OCI-LY3 (cell line): ENCODE data around the gene SLC19A1.

ENCODE experiments used
- H2AFZ ChIP-seq: fragments of 200-600, 300-600 bp; shearing (Covaris generic); 2 replicates; pipeline ENCODE4 v1.6.0; 2014; ENCODE audit warnings: antibody characterized with exemption, low read depth, low read length
- H3K27ac ChIP-seq: fragments of 200-600, 300-600 bp; sonication (generic); 2 replicates; pipeline ENCODE4 v1.5.1; 2014; ENCODE audit warnings: mild to moderate bottlenecking, low read length, moderate library complexity, mixed read lengths
- H3K27me3 ChIP-seq: fragments of 200-600, 300-600 bp; sonication (generic); 2 replicates; pipeline ENCODE4 v1.6.1; 2014; ENCODE audit warnings: low read depth, low read length, mixed read lengths
- H3K36me3 ChIP-seq: fragments of 200-600, 300-600 bp; sonication (generic); replicated peaks from 2 replicates; pipeline ENCODE3; 2014; ENCODE audit warnings: low read depth, low read length, mixed read lengths
- H3K4me1 ChIP-seq: fragments of 300-600, 200-600 bp; sonication (generic); 2 replicates; pipeline ENCODE4 v1.6.1; 2014; ENCODE audit warnings: low read length, mixed read lengths
- H3K4me2 ChIP-seq: fragments of 200-600, 300-600 bp; sonication (generic); 2 replicates; pipeline ENCODE4 v1.6.1; 2014; ENCODE audit warnings: low read length, mixed read lengths
- H3K4me3 ChIP-seq: fragments of 300-600, 200-600 bp; sonication (generic); 2 replicates; pipeline ENCODE4 v1.5.1; 2014; ENCODE audit warnings: antibody characterized with exemption, mild to moderate bottlenecking, low read length, moderate library complexity
- H3K79me2 ChIP-seq: fragments of 300-600, 200-600 bp; shearing (Covaris generic); 2 replicates; pipeline ENCODE4 v1.6.1; 2014; ENCODE audit warnings: mild to moderate bottlenecking, low read length, mixed read lengths
- H3K9ac ChIP-seq: fragments of 300-600, 200-600 bp; shearing (Covaris generic); 2 replicates; pipeline ENCODE4 v1.6.0; 2014; ENCODE audit warnings: mild to moderate bottlenecking, low read length, moderate library complexity
- H3K9me3 ChIP-seq: fragments of 200-600, 300-600 bp; shearing (Covaris generic); 2 replicates; pipeline ENCODE4 v1.6.1; 2014; ENCODE audit warnings: low read length, mixed read lengths; ENCODE audit not compliant: insufficient read depth
- H4K20me1 ChIP-seq: fragments of 200-600, 300-600 bp; sonication (generic); 2 replicates; pipeline ENCODE4 v1.6.1; 2016; ENCODE audit warnings: low read length, mixed read lengths; ENCODE audit not compliant: insufficient read depth
- CTCF ChIP-seq: fragments of 200-600, 300-600 bp; sonication (generic); IDR thresholded peaks from 2 replicates; pipeline ENCODE4 v1.5.1; 2014; ENCODE audit warnings: antibody characterized with exemption, low read length, low read depth
- EZH2phosphoT487 ChIP-seq: fragments of 200-600 bp; shearing (Covaris generic); IDR thresholded peaks from 2 replicates; pipeline ENCODE4 v1.6.1; 2018; ENCODE audit warnings: antibody characterized with exemption, mixed run types, low read depth

Gene SLC19A1

GRCh38 chr21:45541221-45542039, 810 bp downstream of the SLC19A1 start:
- Histone ChIP-seq H3K4me3 (peak overlapping the region; percentile 87), H3K27ac (peak overlapping the region; percentile 44), H3K4me1 (peaks cover 13% of the 10 kb centered on the region), H2AFZ (no peak overlapping the region; the same call in 1 of the 2 replicates), H3K9ac (peak overlapping the region; percentile 79), H3K4me2 (peak overlapping the region; percentile 76), H3K36me3 (peaks cover 2% of the 10 kb centered on the region), H3K79me2 (peaks cover 49% of the 10 kb centered on the region), H3K27me3 (no peaks in the 10 kb centered on the region), H3K9me3 (no peaks in the 10 kb centered on the region), H4K20me1 (peaks cover 7% of the 10 kb centered on the region; the same call in 1 of the 2 replicates)
- TF ChIP-seq EZH2phosphoT487 (no peak), CTCF (no peak)

GRCh38 chr21:45540601-45540970, 1.7 kb downstream of the SLC19A1 start:
- TF ChIP-seq EZH2phosphoT487 = no peak
- no peak for TF ChIP-seq CTCF
- H3K36me3 ChIP-seq = peaks cover 2% of the 10 kb centered on the region
- no peak overlapping the region for H3K27ac ChIP-seq
- no peaks in the 10 kb centered on the region for H3K9me3 ChIP-seq
- H3K79me2 ChIP-seq = peaks cover 56% of the 10 kb centered on the region
- H4K20me1 ChIP-seq = peaks cover 7% of the 10 kb centered on the region; the same call in 1 of the 2 replicates
- peaks cover 13% of the 10 kb centered on the region for H3K4me1 ChIP-seq
- peak overlapping the region; percentile 79 for H3K9ac ChIP-seq
- no peak overlapping the region for H2AFZ ChIP-seq
- no peaks in the 10 kb centered on the region for H3K27me3 ChIP-seq
- peak overlapping the region; percentile 76 for H3K4me2 ChIP-seq
- H3K4me3 ChIP-seq = peak overlapping the region; percentile 87

GRCh38 chr21:45539796-45540600, 2.2 kb downstream of the SLC19A1 start:
- peaks cover 7% of the 10 kb centered on the region; the same call in 1 of the 2 replicates for H4K20me1 ChIP-seq
- H3K4me3 ChIP-seq = peak overlapping the region; percentile 87
- H3K4me2 ChIP-seq = peak overlapping the region; percentile 76

More at GRCh38 chr21:45539796-45540600, 2.2 kb downstream of the SLC19A1 start:
- Histone ChIP-seq H3K27ac (no peak overlapping the region), H3K27me3 (no peaks in the 10 kb centered on the region), H3K36me3 (peaks cover 2% of the 10 kb centered on the region), H2AFZ (no peak overlapping the region), H3K9ac (no peak overlapping the region), H3K79me2 (peaks cover 61% of the 10 kb centered on the region), H3K9me3 (no peaks in the 10 kb centered on the region), H3K4me1 (peaks cover 13% of the 10 kb centered on the region)
- no peak for TF ChIP-seq EZH2phosphoT487
- TF ChIP-seq CTCF = no peak
